HuH-7.5 (cell line): Measurements from ENCODE around the gene SPINK5.

Experiments
- DNase-seq: peaks from one replicate; pipeline ENCODE4 v3.0.0; 2011; ENCODE audit warnings: low spot score

SPINK5 gene

DNA sequence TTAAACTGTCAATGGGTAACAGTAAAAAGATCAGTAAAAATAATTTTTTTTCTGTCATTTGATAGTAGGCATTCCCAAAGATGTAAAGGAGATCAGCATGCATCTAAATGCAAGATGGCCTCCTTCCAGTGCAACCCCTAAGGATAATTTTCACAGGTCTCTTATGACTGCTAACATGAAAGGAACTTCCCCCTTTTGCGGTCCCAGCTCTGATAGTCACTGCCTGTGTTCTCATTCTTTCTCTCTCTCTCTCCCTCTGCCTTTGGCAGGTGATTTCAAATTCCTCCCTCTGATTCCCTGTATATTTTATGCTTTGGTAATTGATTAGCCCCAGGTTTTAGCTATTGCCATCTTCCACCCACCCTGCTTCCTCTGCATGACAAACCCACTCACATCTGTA lies 113.4 kb downstream of the SPINK5 start:
- no peak for DNase-seq

DNA sequence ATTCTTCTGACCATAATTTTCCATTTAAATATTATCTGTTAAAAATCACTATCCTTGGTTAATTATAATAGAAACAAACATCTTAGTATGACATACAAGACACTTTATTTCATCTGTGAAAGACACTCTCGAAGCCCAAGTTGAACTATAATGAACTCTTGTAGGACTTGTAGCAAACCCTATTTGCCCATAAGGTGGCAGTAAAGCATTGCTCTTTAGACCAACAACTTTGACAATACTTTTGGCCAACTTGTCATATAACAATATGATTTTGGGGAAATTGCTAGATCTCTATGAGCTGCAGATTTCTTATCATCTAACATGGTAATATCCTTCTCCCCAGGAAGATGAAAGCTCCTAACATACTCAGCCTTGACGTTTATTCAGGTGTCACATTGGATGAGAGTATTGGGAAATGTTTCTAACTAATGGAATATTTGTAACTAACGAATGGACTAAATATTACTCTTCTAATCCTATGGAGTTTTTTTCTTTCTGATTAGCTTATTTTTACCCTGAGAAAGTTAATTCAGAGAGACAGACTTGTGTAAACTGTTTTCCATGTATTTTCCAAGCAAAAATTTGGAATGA lies 115.5 kb downstream of the SPINK5 start:
- DNase-seq = no peak

DNA sequence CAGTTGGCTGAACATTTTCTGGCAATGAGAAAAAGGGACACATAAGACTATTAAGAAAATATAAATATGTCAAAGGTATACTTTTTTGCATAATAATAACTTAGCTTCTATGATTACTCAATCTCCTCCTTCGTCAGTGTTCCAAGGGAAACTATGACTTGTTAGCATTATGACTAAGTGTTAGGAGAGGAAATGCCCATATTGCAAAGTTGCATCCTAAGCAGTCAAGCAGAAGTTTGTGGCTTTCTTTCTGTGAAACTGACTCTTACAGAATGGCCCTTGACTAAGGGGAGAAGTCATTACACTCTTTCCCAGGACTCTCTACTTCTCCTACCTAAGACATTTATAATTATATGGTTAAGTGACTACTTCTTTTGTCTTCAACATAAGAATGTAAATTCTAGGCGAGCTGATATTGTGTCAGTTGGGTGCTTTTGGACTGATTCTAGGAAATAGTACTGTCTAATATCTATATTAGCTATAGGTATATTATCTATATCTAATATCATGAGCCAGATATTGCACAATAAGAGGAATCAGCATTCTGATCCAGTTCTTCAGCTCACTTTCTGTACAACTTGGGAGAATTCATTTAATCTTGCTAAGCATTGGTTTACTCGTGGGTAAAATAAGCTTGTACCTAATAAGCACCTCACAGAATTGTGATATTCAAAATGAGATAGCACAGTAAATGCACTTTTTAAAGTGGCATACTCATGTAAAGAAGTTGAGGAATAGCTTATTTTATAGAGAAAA lies 122.6 kb downstream of the SPINK5 start:
- DNase-seq = no peak
